Measurements from ENCODE around the gene FZD1. TPM values are rescaled to one million over a fixed set of nuclear protein-coding genes. Genes with fewer than 3 reads are reported as not detected.

Gene FZD1
- polyA plus RNA-seq (2013, experiment 1 of 2; ENCODE audit: insufficient read length): 16.8 TPM
- 17.8 TPM for polyA plus RNA-seq (2013, experiment 2 of 2; ENCODE audit: insufficient read length)

- peak; percentile 99 for DNase-seq
Observed at GRCh38 chr7:91264046-91264923, at the start of gene FZD1. Gene FZD1, plus strand, starts transcription at chr7:91264433. Its CDS starts 448 bp downstream, at chr7:91264881.

- no peak for DNase-seq
Observed at GRCh38 chr7:91226411-91226810, 37.8 kb upstream of the FZD1 start.

- DNase-seq: no peak
Observed at GRCh38 chr7:91228327-91228726, 35.9 kb upstream of the FZD1 start.

GRCh38 chr7:91228927-91229558, 35.2 kb upstream of the FZD1 start:
- DNase-seq: peak; percentile 17

GRCh38 chr7:91230100-91230499, 34.1 kb upstream of the FZD1 start:
- no peak for DNase-seq

GRCh38 chr7:91230503-91230902, 33.7 kb upstream of the FZD1 start:
- DNase-seq: no peak

GRCh38 chr7:91233212-91233611, 31.0 kb upstream of the FZD1 start:
- peak; percentile 35 for DNase-seq

- DNase-seq: no peak
Observed at GRCh38 chr7:91235211-91235832, 28.9 kb upstream of the FZD1 start.

GRCh38 chr7:91239171-91239604, 25.0 kb upstream of the FZD1 start:
- peak; percentile 92 for DNase-seq

GRCh38 chr7:91239772-91240171, 24.5 kb upstream of the FZD1 start:
- no peak for DNase-seq

GRCh38 chr7:91240376-91240941, 23.8 kb upstream of the FZD1 start:
- DNase-seq: peak; percentile 75

GRCh38 chr7:91242097-91242844, 22.0 kb upstream of the FZD1 start:
- DNase-seq: peak; percentile 55

- DNase-seq: peak; percentile 77
Observed at GRCh38 chr7:91243591-91244301, 20.5 kb upstream of the FZD1 start.

GRCh38 chr7:91247500-91247899, 16.7 kb upstream of the FZD1 start:
- no peak for DNase-seq

GRCh38 chr7:91248996-91249395, 15.2 kb upstream of the FZD1 start:
- DNase-seq: peak; percentile 48

GRCh38 chr7:91249506-91250233, 14.6 kb upstream of the FZD1 start:
- DNase-seq: peak; percentile 70

GRCh38 chr7:91250706-91251105, 13.5 kb upstream of the FZD1 start:
- DNase-seq: no peak

- DNase-seq: peak; percentile 74
Observed at GRCh38 chr7:91251877-91252276, 12.4 kb upstream of the FZD1 start.

- DNase-seq: no peak
Observed at GRCh38 chr7:91263384-91264045, 718 bp upstream of the FZD1 start.
